T-helper 2 cell (primary cell): ENCODE results near the gene LKAAEAR1.
"Not testable (repeated sequence)": the region's sequence is repeated elsewhere in the genome, so short reads cannot be mapped to it uniquely, and the experiment has no call there.

ENCODE experiments used
- DNase-seq, 5 experiments: peaks; one replicate each; pipeline versions ENCODE4 v3.0.0 to v3.0.0-alpha.2; 2012 to 2022
- total RNA-seq, 2 donors: gene quantifications; one replicate each; lab custom pipeline; 2026; lab: John Stamatoyannopoulos, UW

Gene LKAAEAR1, protein sequence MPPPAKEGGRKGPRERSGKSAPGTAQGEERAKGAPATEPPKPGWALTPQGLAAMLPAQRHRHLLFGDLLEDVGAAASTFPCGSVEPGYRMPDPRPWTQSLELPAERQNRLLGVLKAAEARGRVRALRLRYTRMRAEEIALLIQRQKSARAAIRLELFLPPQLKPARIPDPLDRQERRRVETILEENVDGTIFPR
- total RNA-seq = 0 to 0.13 reads per million in 2 donors

DNA sequence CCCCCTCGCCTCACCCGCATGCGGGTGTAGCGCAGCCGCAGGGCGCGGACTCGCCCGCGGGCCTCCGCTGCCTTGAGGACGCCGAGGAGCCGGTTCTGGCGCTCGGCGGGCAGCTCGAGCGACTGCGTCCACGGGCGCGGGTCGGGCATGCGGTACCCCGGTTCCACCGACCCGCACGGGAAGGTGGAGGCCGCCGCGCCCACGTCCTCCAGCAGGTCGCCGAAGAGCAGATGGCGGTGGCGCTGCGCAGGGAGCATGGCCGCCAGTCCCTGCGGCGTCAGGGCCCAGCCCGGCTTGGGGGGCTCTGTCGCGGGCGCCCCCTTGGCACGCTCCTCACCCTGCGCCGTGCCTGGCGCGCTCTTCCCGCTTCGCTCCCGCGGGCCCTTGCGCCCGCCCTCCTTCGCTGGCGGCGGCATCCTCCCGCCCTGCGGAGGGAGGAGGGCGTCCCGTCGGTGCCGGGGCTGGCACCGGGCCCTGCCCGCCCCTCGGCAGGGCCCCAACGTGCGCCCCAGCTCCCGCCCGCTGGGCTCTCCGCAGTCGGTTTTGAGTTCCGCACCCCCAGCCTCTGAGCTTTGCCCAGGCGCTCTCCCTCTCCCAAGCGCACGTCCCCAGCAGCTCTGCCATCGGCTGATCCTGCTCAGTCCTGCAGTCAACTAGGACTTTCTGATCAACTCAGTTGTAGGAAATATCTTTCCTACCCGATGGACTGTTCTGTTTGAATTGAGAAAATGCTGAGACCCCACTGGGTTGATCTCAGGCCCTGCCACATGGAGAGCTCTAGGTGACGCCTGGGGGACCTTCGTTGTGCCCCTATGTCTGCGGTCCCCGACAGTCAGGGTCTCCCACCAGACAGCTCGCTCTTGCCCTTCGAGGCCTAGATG lies at the start of gene LKAAEAR1:
TSS of gene LKAAEAR1 (minus strand) at position 595 of the 881 bp plus-strand sequence. CDS start at position 416, 179 bp downstream.
- DNase-seq = no peak

DNA sequence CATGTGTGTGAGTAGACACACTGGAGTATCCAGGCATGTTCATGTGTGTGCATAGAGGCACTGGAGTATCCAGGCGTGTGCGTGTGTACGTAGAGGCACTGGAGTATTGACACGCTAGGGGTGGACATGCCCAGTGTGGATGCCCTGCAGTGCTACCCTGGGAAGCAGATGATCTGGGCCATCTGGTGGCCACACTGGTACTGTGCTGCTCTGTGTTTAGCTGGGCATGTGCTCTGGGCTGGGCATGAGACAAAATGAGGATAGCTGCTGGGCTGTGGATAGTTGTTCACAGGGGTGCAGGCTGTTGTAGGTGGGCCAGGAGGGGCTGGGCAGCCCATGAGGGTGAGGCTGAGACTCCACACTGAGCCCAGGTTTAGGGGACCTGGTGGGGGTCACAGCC lies 47.2 kb upstream of the LKAAEAR1 start:
- peak in 1 of 5 experiments; percentile 13 for DNase-seq

DNA sequence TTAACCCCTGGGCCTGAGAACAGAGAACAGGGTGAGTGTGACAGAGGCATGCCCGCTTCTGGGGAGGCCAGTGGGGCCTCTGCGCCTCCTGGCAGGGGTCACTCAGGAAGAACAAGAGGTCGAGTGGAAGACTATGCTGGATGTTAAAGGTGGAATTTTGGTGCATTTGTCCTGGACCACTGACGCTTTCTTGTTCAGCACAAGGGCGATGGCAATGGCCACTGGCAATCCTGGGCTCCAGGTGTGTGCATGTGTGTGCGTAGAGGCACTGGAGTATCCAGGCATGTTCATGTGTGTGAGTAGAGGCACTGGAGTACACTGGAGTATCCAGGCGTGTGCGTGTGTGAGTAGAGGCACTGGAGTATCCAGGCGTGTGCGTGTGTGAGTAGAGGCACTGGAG lies 46.7 kb upstream of the LKAAEAR1 start:
- no peak for DNase-seq

DNA sequence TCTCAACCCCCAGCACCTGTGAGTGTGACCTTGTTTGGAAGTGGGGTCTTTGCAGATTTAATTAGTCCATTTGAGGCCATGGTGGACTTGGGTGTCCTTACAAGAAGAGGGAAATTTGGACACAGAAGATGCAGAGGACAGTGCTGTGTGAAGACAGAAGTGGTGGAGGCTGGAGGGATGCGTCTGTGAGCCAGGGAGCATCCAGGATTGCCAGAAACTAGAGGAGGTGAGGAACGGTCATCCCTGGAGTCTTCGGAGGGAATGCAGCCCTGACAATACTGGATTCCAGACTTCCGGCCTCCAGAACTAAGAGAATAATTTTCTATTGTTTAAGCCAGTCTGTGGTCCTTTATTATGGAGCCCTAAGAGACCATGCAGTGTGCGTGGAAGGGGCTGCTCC lies 46.1 kb upstream of the LKAAEAR1 start:
- DNase-seq = no peak

DNA sequence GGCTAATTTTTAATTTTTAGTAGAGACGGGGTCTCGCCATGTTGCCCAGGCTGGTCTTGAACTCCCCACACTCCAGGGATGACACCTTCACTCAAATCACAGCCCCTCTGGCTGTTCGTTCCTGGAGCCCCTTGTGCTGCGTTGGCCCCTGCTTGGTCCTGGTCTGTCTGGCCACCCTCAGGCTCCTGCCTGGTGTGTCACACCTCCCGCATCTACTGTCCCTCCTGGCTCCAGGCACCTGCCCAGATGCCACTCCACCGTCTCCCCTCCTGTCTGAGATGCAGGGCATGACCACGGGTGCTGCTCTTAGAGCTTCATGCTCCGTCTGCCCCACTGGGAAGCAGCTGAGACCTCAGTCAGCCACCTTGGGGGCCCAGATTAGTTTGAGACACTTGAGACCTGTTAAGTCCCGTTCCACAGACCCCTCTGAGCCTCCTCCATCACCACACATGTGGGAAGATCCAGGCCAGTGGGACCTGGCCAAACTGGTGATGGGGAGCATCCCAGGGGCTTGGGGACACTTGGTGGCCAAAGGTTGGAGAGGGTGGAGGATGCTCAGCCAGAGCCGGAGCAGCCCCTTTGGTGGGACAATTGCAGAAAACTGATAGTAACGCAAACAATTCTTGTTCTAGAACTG lies 45.1 kb upstream of the LKAAEAR1 start:
- DNase-seq = no peak

DNA sequence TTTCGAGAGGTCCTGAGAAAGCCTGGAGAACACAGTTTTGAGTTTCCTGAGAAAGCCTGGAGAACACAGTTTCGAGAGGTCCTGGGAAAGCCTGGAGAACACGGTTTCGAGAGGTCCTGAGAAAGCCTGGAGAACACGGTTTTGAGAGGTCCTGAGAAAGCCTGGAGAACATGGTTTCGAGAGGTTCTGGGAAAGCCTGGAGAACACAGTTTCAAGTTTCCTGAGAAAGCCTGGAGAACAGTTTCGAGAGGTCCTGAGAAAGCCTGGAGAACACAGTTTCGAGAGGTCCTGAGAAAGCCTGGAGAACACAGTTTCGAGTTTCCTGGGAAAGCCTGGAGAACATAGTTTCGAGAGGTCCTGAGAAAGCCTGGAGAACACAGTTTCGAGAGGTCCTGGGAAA lies 39.3 kb upstream of the LKAAEAR1 start:
- not testable (repeated sequence) for DNase-seq

DNA sequence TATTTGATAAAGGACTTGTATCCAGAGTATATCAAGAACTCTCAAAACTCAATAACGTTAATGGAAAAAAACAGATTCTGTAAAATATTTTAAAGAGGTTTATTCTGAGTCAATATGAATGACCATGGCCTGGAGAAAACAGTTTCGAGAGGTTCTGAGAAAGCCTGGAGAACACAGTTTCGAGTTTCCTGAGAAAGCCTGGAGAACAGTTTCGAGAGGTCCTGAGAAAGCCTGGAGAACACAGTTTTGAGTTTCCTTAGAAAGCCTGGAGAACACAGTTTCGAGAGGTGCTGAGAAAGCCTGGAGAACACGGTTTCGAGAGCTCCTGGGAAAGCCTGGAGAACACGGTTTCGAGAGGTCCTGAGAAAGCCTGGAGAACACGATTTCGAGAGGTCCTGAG lies 38.7 kb upstream of the LKAAEAR1 start:
- not testable (repeated sequence) for DNase-seq

DNA sequence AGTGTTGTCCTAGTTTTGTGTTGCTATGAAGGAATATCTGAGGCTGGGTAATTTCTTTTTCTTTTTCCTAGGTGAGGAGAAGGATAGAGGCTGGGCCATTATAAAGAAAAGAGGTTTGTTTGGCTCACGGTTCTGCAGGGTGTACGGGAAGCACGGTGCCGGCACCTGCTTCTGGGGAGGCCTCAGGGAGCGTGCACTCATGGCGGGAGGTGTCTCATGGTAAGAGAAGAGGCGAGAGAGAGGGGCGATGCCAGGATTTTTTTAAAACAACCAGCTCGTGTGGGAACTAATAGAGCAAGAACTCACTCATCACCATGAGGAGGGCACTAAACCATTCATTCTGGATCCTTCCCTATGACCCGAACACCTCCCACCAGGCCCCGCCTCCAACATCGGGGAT lies 37.4 kb upstream of the LKAAEAR1 start:
- no peak for DNase-seq

DNA sequence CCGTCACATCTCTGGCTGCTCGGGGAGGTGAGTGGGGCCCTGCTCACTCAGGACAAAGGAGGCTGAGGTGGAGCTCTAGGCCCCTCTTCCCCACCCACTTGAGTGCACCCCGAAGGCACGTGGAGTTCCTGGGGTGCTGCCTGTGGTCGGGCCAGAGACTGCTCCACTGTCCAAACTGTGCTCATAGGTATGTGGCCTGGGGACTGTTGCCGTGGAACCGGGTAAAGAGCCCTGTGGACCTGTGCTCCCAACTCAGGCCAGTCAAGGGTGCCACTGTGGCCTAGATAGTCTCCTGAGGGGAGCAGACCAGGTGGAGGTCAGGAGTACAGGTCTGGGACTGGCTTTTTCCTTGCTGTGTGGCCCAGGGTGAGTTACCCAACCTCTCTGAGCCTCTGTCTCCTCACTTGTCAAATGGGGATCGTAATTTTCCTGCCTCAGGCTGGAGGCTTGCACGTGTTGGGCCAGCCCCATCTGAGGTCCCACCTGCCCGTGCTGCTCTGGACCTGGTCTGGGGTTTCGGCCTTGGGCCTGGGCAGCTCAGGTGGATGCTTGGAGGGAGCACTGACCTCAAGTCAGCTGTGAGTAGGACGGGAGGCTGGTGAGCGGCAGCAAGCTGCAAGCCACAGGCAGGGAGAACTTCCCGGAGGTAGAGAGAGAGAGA lies 35.6 kb upstream of the LKAAEAR1 start:
- no peak for DNase-seq

DNA sequence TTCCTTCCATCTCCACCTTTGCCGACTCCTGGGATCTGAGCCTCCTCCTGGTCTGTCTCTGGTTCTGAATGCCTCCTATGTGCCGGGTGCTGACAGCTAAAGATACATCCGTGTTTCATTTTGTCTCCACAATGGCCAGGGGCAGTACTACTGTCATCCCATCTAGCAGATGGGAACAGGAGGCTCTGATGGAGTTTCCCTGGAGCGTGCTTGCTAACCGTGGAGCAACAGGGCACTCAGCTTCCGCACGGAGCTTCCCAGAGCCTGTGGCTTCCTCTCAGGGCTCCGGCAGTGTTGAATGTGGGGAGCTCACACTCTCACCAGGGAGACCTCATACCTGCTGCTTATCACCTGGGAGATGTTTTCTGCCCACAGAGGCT lies 35.1 kb upstream of the LKAAEAR1 start:
- DNase-seq = no peak

DNA sequence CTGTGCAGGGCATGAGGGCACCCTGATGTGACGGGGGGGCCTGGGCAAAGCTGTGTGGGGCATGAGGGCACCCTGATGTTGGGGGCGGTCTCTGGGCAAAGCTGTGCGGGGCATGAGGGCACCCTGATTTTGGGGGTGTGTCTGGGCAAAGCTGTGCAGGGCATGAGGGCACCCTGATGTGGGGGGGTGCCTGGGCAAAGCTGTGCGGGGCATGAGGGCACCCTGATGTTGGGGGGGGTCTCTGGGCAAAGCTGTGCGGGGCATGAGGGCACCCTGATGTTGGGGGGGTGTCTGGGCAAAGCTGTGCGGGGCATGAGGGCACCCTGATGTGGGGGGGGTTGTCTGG lies 33.2 kb upstream of the LKAAEAR1 start:
- DNase-seq = not testable (repeated sequence)

DNA sequence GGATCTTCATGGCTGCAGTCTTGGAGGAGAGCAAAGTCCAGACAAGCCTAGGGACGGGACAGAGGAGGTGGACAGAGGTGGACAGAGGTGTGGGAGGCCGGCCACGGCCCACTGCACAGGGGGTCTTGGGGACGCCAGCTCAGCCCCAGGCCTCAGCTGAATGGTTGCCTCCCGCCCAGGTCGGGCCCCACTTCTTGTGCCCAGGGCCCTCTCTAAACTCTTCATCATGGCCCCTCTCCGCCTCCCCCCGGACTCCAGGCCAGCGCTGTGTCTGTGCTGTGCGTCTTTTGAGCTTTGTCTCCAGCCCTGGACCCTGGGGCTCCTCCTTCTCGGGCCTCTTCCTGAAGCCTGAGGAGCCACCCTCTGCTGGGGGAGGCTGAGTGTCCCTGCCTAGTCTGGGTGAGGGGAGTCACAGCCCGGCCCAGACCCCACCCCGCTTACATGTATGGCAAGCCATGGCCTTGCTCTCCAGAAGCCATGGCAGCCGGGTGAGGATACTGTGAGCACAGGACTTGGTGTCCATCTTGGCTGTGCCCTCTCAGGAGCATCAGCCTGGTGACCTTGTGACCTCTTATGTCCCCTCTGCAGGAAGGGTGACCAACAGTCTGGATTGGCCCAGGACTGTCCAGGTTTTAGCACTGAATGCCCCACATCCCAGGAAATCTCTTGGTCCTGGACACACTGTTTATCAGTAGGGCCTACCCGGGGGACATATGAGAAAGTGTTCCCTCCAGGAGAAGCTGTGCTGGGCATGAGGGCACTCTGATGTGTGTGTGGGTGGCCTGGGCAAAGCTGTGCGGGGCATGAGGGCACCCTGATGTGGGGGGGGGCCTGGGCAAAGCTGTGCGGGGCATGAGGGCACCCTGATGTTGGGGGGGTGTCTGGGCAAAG lies 32.6 kb upstream of the LKAAEAR1 start:
- no peak for DNase-seq

DNA sequence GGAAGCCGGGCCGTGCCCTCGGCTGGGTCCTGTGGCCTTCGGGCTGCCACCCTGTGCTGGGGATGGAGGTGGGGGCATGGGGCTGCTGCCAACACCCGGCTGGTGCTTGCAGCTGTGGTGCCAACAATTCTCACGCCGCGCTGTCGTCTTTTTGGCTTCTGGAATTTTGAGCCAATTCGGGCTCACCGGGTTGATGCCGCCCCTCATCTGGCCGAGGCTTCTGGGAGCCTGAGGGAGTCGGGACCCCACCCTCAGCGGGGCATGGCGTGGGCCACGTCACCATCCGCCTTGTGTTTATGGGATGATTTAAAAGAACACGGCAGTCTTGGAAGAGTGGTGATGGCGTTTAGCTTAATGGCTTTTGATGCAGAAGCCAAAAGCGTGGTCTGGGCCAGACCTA lies 31.8 kb upstream of the LKAAEAR1 start:
- no peak for DNase-seq

DNA sequence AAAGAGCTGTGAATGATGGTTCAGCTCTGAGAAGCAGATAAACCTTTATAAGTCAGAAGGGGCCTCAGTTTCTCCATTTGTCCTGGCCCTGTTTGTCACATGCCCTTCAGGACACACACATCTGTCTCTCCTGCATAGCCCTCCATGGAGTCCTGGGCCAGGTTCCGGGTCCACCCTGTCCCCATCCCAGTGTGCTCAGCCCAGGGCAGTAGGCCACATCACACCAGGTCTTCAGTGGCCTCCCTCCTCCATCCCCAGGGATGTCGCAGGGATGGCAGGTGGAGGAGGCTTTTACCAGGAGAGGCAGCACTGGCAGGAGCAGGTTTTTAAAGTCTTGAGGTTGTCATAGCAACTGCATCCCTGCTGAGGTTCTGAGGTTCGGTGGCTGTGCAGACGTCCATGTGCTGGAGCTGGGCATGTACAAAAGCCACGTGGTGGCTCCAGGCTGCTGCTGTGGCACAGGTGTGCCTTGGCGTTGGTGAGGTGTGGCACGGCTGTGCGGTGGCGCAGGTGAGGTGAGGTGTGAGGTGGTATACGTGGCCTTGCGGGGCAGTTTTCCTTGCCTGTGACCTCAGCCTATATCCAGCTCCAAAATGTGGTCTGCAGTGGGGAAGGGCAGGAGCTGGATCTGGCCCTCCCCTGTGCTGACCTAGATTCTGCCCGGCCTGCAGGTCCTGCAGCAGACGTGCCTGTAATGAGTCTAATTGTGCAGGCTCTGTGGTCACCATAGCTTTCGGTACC lies 31.1 kb upstream of the LKAAEAR1 start:
- DNase-seq = no peak

DNA sequence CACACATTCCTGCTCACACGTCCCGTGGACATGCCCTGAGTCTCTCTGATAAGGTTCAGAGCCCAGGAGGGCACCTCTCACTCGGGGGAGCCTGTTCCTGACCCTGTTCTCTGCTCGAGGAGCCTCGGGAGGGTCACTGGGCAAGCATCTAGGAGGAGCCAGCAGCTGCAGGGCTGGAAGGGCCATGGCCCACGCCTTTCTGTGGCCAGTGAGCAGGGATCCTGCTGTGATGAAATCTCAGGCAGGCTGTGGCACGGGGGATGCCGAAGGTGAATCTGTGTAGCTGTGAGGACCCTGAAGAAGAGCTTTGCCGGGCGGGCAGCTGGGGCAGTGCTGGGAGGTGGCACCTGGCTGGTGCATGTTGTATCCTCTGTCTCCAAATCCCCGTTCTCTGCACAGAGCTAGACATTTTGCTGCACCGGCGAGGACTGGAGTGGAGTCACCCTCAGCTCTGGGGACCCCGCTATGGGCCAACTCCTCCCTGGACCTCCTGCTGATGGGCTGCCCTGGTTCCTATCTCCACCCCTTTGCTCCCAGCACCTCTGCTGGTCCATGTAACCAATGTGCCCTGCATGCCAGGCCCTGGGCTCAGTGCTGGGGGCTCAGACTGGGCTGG lies 30.3 kb upstream of the LKAAEAR1 start:
- DNase-seq = no peak

DNA sequence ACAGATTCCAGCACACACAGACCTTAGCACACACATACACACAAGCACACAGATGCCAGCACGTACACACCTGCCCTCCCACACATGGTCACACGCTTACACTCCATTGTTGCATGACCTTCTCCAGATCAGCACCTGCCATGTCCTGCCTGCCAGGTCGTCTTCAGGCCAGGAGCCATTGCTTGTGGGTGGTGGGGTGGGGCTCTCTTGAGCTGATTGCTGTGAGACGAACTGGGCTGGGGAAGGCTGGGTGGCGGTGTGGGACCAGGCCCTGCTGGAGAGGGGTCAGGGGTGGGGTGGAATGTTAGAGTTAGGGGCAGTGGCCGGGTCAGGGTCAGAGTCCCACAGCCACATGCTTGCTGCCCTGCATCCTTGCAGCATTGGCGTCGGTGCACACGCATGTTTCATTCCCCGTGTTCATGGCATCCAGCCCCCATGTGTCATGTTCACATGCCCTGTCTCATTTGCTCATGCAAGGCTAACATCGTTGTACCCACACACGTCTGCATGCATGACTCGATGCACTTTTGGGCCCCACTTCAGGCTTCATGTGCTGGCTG lies 29.7 kb upstream of the LKAAEAR1 start:
- no peak for DNase-seq

DNA sequence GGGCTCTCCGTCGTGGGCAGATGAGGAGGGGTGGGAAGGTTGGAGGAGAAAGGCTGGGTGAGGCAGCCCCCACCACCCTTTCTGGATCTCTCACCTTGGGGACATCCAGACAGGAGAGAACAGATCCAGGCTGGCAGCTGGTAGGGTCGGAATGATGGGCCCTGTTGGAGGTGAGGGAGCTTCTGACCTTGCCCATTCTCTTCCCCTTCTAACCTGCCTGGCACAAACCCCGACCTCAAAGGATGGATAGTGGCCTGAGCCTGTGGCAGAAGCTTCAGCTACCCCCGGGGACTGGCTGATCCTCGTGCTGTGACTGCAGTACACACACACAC lies 29.2 kb upstream of the LKAAEAR1 start:
- DNase-seq = no peak

DNA sequence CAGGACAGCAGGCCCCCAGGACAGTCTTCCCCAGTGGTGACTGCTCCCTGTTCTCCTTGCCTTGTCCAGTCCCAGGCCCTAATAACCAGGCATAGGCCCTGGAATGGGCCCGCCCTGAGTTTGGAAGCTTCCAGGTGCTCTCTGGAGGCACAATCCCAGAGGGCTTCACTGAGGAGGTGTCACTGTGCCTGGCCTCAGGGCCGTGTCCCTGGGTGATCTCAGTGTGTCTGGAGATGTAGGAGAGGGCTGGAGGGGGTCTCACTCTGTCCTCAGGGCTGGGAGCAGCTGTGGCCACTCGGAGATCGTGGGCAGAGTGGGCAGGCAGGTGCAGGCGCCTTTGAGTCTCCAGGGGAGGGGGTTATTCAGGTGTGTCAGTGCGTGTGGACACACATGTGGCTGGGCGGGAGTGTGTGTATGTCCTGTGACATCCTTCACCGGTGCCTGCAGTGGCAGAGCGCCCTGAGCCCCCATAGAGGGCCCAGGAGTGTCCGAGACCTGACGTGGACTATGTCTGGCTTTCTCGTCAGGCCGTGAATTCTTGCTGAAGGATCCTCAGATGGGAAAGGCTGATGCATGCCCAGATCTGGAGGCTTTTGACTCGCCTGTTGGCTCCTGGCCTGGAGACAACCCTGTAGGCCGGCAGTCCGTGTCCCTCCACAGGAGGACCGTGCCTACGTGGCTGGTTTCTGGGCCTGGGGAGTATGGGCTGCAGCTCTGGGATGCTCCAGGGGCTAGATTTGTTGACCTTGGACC lies 28.7 kb upstream of the LKAAEAR1 start:
- no peak for DNase-seq

DNA sequence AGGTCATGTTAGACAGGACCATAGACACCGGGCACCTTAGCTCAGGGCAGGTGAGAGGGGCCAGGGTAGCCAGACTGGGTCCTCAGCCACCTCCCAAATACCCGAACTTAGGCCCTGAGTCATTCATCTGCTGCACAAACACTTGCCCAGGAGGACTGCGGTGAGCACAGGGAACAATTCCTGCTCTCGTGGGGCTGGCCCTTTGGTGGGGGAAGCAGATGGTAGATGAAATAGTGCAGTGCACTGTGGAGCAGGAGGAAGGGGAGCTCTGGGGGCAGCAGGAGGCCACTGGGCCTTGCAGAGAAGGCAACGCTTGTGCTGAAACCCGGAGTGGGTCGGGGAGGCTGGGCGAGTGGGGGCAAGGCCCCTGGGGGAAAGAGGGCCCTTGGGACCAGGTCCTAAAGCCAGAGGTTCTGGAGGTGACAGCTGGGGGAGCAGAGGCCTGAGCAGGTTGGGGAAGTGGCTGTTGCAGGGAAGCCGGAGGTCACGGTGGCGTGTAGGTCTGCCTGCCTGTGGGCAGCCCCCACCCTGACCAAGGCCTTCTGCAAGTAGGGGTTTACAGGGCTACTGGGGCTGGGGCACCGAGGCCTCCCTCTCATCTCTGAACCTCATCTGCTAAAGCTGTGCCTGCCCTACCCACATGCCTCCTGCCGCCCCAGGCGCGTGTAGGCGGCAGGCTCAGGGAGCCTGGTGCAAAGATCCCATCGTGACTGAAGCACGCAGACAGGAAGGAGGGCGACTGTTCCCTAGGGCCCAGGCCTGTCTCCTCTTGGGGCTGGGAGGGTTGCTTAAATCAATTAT lies 27.8 kb upstream of the LKAAEAR1 start:
- no peak for DNase-seq
